ENCODE data around the gene MIS18A. TPM values are rescaled to one million over a fixed set of nuclear protein-coding genes. Genes with fewer than 3 reads are reported as not detected.

The MIS18A gene, protein sequence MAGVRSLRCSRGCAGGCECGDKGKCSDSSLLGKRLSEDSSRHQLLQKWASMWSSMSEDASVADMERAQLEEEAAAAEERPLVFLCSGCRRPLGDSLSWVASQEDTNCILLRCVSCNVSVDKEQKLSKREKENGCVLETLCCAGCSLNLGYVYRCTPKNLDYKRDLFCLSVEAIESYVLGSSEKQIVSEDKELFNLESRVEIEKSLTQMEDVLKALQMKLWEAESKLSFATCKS
- 4.7 and 8.0 TPM in 2 replicates for total RNA-seq

DNA sequence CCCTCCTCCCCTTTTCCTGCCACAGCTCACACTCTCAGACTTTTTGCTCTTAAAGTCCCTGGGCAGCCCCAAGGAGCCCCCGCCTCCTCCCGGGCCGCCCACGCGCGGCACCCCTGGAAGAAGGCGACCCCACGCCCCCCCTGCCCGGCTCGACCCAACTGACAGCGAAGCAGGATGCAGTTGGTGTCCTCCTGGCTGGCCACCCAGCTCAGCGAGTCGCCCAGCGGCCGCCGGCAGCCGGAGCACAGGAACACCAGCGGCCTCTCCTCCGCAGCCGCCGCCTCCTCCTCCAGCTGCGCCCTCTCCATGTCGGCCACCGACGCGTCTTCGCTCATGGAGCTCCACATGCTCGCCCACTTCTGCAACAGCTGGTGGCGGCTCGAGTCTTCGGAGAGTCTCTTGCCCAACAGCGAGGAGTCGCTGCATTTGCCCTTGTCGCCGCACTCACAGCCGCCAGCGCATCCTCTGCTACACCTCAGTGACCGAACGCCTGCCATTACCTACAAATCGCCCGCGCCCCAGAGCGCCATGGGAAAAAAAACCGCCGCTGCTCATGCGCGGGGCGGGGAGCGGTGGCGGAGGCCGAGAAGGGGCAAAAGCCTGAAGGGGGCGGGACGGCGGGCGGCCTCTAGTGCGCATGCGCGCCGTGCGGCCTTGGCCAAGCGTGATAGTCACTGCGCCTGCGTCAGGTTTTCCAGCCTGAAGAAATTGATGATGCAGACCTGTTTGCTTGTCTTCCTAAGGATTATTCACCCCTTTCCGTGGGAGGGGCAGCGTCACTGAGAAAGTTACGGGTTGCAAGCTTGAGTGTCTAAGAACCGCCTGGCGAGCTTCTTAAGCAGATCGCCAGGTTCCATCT lies at the start of gene MIS18A:
Gene MIS18A (minus strand): TSS at position 532 of the 859 bp plus-strand sequence. CDS start 35 bp downstream, at position 497.

DNA sequence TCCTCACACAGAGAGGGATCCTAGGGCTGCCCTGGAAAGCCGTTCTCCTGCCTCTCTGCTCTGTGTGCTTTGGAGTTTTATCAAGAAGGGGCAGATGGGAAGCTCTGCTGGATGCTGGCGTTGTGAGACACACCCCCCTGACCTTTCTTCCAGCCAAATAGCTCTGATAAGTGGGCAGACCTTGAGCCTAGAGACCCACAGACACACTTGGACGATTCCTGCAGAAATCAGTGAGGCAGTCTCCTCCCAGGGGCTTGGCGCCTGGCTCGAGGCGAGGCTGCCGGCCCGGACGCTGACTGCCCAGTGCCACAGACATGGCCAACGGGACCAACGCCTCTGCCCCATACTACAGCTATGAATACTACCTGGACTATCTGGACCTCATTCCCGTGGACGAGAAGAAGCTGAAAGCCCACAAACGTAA lies 19.8 kb upstream of the MIS18A start, which contains the start of gene MRAP:
Gene MRAP (plus strand): TSS at position 198 of the 424 bp plus-strand sequence. CDS start 117 bp downstream, at position 315.

Other genes with a start within 250 kb of the MIS18A start
- gene MRAP, start 19.8 kb upstream of the MIS18A start, total RNA-seq, result 0.34 TPM in 1 of 2 replicates, not detected in the other
- gene URB1, start 114.0 kb upstream of the MIS18A start, total RNA-seq, result 9.3 and 10.2 TPM in 2 replicates
- gene EVA1C, start 133.7 kb upstream of the MIS18A start, total RNA-seq, result 2.9 and 6.8 TPM in 2 replicates

Measured in bronchial smooth muscle cell (primary cell).